Choroid plexus epithelial cell (primary cell): ENCODE measurements around the gene COG1.

Experiments used
- DNase-seq: peaks from one replicate; pipeline ENCODE4 v3.0.0-alpha.2; 2010; ENCODE audit warnings: low read depth
- H3K4me3 ChIP-seq: 2 replicates; pipeline ENCODE4 v1.5.1; 2011; ENCODE audit warnings: low read depth, mild to moderate bottlenecking, control low read depth, low read length, moderate library complexity
- CTCF ChIP-seq: conservative IDR thresholded peaks from 2 replicates; pipeline ENCODE4 v1.5.1; 2011; ENCODE audit warnings: low read depth, mild to moderate bottlenecking, control low read depth, inconsistent platforms, low read length, moderate library complexity

COG1 gene

DNA sequence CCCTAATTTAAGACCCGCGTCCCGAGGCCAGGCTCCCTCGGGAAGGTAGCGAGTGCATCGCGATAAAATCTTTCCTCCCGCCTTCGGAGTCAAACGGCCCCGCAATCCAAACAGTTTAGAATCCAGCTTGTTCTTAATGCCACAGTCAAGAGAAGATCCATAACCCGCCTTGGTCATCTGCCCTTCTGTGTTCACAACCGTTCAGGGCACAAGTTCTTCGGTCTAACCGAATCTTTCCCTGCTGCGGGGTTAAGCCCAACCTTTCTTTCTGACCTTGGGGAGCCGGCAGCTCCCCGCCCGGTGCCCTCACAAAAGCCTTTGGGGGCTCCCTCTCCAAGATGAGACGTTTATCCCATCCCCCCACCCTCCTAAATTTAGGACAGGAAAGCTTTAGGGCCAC, 38.5 kb downstream of the COG1 start:
- peak; percentile 43 for DNase-seq
- no peak for TF ChIP-seq CTCF
- peak overlapping the region; percentile 97 for H3K4me3 ChIP-seq

- peak; percentile 95 for DNase-seq
- peak overlapping the region; percentile 97 for H3K4me3 ChIP-seq
- peak; percentile 28 for TF ChIP-seq CTCF
Measured at GRCh38 chr17:73231841-73232586, 39.2 kb downstream of the COG1 start.

DNA sequence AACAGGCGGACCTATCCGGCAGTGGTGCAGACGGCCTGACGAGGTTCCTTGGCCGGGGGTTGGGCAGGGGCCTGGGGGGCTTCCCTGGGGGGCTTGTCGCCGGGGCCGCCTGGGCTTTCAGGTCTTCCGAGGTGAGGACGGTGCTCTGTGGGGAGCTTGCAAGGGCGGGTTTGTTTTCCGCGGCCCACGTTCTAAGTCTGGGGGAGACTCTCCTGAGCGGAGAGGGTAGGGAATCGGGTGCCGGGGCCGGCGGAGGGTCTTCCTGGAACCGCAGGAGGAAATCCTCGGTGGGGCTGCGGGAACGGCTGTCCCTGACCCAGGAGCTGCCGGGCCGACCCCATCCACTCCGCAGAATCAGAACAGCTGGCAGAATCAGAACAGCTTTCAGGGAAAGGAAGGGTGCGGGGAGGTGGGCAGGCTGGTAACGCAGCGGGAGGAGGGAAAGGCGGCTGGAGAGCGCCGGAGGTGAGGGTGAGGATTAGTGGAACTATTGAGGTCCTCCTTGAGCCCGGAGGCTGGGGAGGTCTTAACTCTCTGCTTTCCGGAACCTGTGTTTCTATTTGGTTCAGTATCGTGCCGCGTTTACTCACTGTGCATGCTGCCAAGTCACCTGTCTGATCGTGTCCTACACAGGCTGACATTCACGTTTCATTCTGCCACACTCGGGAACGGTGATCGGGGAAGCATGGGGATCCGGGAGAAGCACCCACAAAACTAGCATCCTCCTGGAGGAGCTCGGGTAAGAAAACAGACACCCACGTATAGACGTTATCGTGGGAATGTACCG, 39.9 kb downstream of the COG1 start:
- TF ChIP-seq CTCF = no peak
- peak; percentile 43 for DNase-seq
- peak overlapping the region; percentile 97 for H3K4me3 ChIP-seq

DNA sequence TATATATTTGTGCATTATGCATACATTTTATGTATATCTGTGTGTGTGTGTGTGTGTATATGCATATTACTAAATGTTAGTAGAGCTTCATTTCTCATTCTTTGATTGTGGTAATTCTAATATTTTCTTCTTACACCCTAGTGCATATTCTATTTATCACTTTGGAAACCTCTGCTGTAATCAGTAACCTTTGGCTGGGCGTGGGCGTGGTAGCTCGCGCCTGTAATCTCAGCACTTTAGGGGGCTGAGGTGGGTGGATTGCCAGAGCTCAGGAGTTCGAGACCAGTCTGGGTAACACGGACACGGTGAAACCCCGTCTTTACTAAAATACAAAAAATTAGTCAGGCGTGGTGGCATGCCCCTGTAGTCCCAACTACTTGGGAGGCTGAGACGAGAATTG, 41.9 kb downstream of the COG1 start:
- no peak for DNase-seq
- H3K4me3 ChIP-seq = no peak overlapping the region
- no peak for TF ChIP-seq CTCF

DNA sequence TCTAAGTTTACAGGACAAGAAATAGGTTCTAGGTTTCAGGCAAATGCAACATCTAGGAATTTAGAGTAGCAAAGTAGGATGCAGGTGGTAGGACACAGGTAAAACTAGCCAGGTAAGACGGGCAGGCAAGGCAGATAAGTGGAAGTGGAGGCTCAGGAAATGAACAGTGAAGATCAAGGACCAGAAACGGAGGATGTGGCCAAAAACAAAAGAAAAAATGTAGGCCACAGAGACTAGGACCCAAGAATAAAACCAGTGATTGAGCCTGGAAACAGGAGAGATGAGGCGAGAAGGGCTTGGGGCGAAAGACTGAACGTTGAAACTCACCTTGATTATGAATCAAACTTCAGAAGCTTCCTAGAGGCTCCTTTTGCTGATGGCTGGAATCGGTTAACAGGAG, 44.9 kb downstream of the COG1 start:
- no peak for DNase-seq
- TF ChIP-seq CTCF = no peak

GRCh38 chr17:73240561-73240960, 47.7 kb downstream of the COG1 start:
- no peak for DNase-seq
- H3K4me3 ChIP-seq = no peak overlapping the region
- no peak for TF ChIP-seq CTCF

More for the DNA sequence above, 44.9 kb downstream of the COG1 start:
- H3K4me3 ChIP-seq = no peak overlapping the region

DNA sequence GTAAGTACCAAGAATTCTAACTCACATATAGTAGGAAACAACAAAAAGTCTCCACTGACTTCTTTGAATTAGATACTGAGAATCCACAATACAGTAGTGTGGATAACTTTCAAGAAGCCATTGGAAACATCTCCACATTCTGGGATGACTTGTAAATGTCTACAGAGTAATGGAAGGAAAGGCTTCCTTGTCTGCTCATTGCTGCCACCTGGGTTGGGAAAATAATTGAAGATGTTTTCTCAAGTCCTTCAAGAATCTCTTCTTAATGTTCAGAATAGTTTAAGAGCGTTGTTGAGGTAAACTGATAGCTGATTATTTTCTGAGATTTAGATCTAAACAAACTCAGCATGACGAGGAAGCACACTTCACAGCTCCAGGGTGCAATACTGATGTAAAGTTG, 54.9 kb downstream of the COG1 start:
- peak; percentile 59 for DNase-seq
- TF ChIP-seq CTCF = peak; percentile 55
- H3K4me3 ChIP-seq = no peak overlapping the region
